Hematopoietic multipotent progenitor cell treated with erythropoietin and hydrocortisone succinate and interleukin-3 and kit ligand, for 15 days (in vitro differentiated cells): ENCODE data around the gene WRAP73.

ENCODE experiments used
- DNase-seq: peaks from one replicate; pipeline ENCODE4 v3.0.0-alpha.2; 2015; ENCODE audit warnings: low spot score

The WRAP73 gene

DNA sequence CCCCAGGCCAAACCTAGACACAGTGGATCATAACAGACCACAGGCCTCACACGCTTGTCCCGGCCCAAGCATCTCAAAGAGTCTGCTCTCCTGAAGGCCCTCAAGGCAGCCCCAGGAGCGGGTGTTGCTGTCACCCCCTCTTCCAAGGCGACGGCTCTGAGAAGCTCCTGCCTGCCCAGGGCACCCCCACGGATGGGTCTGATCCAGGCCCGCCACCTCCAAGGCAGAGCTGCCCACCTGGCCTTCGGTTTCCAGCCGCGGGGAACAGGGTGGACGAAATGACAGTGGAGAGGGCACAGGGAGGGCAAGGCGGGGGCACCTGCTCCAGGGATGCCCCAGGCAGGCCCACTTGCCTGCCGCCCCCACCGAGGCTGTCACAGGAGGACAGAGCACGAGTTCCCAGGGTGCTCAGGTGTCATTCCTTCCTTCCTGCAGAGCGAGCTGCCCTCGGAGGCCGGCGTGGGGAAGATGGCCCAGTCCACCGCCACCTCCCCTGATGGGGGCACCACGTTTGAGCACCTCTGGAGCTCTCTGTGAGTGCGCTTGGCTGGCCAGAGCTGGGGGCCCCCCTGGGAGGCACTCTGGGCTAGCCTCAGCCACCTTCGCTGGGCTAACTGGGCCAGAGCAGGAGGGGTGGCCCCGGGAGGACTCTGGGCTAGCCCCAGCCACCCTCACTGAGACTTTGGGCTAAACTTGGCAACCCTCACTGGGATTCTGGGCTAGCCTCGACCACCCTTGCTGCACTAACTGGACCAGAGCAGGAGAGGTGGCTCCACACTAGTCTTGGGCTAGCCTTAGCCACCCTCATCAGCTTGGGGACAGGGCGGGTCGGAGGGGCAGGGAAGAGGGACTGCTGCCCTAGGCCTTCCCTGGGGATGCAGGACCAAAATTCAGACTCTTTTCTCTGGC lies 32.2 kb upstream of the WRAP73 start:
- no peak for DNase-seq

DNA sequence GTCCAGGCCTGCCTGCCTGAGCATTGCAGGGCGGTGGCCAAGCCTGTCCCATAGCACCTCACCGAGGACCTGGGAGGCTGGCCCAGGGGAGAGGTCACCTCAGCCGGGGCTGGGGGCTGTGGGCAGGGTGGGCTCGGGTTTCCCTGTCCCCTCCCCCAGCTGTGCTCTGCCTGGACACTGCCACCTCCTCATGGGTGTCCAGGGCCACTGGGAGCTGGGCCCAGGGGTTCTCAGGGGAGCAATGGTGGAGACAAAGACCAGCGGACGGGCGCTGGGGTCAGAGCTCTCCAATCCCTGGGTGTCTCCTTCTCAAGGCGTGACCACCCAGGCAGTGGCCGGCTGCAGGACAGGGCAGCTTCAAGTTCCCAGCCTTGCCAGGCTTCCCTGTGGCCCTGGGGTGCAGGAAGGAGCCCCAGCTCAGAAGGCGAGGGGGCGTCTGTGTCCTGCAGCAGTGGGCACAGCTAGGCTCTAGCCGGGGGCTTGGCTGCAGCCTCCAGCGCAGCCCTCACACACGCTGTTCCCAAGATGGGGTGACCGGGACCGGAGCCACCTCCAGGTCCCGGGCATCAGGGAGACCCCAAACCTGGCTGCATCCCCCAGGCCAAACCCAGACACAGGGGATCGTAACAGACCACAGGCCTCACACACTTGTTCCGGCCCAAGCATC lies 31.5 kb upstream of the WRAP73 start:
- DNase-seq: no peak

DNA sequence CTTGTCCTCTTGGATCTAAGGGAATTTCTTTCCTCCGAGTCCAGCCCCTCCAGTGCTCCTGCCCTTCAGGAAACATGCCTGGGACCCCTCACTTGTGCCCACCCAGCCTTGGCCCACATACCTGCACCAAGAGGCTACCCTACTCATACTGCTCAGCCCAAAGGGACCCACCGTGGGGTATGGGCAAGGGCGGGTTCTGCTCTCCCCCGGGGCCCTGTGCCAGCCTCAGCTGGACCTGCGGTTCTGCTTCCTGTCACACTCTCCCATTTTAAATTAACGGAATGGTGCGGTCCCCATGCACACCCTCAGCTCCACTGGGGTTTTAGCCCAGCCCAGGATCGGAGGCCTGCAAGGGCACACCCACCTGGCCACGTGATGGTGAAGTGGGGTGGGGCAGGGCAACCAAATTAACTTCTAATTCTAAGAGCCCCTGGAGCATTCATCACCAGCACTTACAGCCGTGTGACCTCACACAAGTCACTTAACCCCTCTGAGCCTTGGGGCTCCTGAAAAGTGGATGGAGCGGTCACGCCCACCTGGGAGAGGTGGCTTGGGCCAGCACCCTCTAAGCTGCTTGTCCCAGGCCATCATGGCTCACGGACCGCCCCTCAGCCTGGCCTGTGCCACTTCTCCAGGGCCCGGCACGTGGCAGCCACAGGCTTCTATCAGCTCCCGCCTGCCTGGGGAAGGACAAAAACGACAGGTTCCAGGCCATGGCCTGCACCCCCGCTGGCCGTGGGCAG lies 30.8 kb upstream of the WRAP73 start:
- DNase-seq: no peak

DNA sequence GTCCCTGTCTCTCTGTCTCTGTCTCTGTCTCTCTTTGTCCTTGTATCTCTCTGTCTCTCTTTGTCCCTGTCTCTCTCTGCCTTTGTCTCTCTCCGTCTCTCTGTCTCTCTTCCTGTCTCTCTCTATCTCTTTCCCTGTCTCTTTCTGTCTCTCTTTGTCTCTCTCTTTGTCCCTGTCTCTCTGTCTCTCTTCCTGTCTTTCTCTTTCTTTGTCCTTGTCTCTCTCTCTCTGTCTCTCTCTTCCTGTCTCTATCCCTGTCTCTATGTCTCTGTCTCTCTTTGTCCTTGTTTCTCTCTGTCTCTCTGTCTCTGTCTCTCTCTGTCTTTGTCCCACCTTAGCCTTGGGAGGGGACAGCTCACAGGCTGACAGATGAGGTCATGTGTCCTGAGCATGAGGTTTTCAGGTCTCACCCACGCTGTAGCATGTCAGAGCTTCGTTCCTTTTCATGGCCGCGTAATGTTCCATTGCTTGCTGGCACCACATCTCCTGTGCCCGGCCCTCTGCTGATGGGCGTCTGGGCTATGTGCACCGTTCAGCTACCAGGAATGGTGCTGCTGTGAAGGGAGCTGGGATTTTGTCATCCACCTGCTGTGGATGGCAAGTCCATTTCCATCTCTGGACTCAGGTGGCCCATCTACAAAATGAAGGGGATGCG lies 30.0 kb upstream of the WRAP73 start:
- no peak for DNase-seq

DNA sequence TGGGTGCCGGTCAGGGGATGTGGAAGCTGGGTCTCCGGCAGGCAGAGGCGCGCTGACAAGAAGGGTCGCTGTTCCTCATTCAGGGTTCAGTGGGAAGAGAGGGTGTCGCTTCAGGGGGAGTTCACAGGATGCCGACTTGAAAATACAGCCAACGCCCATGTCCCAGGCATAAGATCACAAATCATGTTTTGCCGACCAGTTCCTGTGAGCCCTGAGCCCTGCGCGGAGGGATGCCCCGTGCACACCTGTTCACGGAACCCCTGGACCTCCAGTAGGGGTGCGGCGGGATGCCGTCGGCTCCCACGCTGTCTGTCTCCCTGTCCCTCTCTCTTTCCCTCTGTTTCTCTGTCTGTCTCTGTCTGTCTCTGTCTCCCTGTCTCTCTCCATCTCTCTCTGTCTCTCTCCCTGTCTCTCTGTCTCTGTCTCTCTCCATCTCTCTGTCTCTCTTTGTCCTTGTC lies 29.2 kb upstream of the WRAP73 start:
- DNase-seq: no peak

DNA sequence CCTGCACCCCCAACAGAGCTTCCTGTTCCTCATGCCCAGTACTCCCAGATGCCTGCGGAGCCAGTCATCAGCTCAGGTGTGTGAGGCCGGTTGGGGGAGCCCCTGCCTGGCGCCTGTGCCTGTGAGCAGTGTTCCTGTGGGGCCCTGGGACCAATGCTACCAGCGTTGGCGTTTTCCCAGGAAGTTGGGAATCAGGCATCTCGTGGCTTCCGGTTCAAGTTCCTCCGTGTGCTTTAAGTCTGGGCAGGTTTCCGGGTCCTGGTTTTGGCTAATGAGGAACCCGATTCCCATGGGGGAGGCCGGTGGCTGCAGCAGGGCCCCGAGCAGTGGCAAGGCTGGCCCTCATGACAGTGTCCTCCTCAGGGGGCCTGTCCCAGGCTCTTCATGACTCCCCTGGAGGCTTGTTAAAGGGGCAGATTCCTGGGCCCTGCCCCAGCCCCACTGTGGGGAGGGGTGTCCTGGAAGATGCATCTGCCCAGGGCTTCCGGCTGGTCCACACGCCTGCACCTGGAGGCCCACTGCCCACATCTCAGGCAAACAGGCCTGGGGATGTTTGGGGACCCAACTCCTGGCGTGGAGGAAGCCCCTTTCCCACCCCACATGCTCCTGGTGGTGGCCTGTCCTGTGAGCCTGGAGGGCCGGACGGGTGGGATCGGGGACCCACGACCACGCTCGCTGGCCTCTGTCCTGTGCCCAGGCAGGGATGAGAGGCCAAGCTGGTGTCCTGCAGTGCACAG lies 28.6 kb upstream of the WRAP73 start:
- DNase-seq: no peak

DNA sequence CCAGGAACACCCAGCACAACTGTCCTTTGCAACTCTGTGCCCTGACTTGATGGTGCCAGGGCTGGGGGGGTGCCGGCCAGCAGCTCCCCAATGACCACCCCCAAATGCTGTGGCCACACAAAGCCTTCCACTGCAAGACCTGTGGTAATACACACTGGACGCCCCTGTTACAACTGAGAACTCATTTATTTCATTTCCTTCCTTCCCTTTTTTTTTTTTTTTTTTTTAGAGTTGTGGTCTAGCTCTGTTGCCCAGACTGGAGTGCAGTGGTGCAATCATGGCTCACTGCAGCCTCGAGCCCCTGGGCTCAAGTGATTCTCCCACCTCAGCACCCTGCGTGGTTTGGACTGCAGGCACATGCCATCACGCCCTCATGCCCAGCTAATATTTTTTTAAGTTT lies 27.6 kb upstream of the WRAP73 start:
- DNase-seq: no peak

DNA sequence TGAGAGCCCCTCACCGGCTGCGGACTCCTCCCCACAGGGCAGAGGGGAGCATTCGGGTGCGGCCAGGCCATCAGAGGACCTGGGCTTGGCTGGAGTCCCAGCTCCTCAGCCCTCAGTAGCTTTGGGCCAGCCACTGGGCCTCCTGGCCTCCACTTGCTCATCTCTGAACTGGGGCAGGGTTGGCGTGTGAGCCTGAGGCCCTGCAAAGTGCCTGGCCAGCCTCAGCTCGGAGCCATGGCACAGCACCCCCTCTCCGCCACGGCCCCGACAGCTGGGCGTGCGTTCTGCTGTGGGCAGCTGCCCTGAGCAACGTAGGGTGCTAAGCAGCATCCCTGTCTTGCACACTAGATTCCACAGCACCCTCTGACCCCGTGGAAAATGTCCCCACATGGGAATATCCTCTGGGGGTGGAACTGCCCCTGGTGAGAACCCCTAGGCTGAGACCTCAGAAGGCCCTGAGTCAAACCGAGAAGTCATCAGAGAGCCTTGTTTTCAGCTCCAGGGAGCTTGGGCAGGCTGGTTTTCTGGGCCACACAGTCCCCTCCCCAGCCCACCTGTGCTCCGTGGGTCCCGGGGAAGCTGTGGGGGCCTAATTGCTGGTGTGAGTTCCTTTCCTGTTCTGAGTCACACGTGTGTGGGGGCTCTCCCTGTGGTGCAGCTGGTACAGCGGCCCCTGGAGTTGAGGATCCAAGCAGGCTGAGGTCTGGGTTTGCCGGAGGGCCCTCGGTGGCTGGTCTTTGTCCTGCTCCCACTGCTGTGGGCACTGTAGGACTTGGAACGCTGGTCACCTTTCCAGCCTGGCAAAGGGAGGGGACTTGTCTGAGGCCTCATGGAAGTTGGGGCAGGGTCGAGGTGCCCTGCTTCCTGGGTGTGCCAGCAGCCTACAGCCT lies 26.9 kb upstream of the WRAP73 start:
- no peak for DNase-seq

DNA sequence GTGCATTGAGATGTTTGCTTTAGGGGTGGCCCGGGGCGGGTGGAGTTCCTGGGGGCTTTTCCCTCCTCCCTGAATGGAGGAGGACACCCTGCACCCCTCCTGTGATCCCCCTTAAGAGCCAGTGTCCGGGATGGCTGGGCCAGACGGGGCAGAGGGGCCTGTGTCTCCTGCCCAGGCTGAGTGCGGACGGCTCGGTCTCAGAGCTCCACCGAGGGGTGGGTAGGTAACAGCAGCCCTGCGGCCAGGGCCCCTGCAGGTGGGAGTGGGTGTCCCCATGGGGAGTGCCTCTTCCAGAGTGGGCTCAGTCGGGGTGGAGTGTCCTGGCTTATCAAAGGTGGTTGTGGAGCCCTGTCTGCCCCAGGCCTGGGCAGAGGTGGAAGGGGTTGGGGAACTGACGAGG lies 25.5 kb upstream of the WRAP73 start:
- no peak for DNase-seq

DNA sequence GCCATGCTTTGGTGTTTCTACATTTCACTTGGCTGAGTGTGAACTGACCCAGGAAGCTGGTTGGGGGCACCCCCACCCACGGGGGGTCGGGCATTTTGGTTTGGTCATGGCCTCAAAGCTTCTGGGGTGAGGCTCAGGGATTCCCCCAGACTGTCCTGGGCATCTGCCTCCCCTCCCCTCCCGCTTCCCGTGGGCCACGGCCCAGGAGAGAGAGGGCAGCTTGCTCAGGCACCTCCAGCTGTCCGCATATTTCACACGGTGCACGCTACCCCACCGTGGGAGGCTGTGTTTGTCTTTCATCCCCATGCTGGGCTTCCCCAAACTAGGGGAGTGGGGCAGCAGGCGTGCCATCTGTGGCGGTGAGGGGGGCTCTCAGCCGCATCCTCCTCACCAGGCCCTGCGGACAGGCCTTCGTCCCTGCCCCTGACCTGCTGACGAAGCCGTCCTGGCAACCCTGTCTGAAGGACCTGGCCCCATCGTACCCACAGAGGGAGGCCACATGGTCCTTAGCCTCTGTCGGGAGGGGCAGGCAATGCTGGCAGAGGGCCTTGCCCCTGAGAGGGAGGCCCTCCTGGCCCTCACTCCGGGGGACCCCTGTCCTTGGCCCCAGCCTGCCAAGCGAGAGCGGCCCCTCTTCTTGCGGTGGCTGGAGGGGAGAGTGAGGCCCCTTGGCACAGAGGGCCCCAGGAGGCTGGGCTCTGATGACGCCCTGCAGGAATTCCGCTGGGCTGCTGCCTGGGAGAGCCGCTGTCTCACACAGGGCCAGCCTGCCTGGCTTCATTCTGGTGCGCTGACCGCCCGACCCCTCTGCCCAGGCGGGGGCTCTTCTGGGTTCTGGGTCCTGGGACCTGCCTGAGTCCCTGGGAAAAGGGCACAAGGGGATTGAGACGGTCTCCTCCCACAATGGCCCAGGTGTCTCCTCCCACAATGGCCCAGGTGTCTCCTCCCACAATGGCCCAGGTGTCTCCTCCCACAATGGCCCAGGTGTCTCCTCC lies 24.5 kb upstream of the WRAP73 start:
- DNase-seq: no peak

DNA sequence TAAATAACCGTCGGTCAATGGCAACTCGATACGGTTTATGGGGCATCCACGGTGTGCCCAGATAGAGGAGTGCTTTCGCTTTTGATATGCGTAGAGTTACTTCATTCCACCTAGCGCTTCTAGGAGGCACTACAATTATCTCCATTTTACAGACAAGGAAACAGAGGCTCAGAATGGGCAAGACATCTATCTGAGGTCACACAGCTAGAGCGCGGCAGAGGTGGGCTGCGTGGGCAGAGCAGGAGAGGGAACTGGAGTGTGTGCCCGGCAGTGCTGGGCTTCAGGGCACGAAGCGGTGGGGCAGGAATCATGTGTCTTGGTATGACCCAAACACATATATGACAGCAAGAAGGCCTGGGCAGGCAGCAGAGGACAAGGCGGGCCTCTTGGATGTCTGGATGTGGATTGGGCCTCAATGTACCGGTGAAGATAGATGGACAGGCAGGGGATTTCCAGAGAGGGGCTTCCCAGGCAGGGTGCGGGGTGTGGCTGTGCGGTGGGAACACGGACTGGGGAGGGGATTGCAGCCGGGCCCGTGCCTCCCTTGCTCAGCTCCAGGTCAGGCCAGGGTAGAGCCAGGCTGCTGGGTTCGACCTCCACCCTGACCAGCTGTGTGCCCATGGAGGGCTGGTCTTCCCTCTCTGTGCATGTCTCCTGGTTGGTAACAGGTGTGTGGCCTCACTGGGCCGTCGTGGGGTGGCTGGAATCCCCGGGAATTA lies 23.6 kb upstream of the WRAP73 start:
- DNase-seq: no peak

DNA sequence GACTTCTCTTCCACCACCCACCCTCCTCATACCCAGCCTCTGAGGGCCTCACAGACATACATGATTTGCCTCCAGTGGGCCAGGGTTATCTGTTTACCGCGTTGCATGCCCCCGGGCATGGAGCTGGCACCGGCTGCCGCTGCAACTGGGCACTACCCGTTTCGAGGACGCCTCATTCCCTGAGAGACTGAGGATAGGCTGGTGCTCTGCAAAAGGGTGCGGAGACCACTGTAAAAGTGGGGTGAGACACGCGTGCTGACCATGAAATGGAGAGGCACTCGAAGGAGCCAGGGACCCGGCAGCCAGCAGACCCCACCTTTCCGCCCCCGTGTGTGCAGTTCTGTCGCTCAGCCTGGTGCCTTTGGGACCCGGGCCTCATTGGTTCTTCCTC lies 23.1 kb upstream of the WRAP73 start:
- no peak for DNase-seq

DNA sequence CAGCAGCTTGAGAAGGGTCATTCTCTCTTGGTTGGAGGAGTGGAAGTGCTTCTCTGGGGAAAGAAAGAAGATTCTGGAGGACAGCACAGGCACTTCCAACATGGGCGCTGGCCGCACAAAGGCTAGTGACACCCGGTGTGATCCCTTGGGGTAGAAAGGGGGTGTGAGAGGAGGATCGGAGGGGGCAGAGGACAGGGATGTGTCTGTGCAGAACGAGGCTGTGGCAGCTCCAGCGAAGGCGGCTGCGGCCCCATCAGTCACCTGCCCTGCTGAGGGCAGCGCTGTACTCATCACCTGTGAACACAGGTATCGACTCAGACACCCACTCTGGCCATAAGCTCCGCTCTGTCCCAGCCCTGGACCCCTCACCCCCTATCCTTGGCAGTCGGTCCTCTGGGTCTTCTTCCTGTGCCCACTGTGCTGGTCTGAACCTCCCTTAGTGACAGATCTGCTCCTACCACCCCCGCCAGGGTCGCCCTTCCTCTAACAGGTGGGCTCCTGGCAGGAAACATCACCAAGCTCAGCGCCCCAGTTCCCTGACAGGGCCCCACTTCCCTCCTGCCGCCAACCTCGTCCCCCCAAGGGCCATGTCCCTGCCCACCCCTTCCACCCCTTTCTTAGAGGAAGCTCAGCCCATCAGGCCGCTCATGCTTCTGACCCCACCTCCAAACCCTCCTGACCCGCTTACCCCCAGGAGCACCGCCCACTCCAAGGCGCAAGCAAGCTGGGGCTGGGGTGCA lies 22.5 kb upstream of the WRAP73 start:
- no peak for DNase-seq

DNA sequence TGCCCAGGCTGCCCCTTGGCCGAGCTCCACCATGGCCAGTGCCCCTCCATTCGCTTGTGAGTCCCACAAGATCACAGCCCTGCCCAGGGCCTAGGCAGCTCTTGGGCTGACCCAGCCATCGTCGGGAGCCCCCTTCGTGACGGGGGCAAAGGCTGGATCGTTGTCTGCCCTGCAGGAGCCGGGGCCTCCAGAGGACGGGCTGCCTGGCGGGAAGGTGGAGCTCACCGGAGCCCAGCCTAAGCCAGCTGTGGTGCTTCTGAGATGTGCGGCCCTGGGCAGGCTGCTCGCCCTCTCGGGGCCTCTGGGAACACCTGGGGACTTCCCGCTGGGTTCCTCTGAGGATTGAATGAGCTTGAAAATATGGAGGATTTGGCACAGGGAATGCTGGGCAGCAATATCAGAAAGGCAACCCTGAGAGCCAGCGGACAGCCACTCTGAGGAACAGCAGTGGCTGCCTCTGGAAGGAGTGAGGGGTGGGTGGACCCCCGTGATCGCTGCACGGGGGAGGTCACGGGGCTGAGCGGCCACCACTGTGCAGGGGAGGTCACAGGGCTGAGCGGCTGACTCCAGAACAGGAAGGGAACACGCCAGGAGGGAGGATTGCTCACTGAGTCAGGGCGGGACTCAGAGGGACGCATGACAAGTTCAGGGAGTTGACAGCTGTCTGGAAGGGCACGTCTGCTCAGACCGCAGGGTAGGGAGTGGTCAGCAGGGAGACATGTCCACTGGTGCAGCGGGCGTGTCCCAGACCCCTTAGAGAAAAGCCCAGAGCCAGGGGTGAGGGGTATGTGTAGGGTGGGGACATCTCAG lies 21.7 kb upstream of the WRAP73 start:
- DNase-seq: no peak

DNA sequence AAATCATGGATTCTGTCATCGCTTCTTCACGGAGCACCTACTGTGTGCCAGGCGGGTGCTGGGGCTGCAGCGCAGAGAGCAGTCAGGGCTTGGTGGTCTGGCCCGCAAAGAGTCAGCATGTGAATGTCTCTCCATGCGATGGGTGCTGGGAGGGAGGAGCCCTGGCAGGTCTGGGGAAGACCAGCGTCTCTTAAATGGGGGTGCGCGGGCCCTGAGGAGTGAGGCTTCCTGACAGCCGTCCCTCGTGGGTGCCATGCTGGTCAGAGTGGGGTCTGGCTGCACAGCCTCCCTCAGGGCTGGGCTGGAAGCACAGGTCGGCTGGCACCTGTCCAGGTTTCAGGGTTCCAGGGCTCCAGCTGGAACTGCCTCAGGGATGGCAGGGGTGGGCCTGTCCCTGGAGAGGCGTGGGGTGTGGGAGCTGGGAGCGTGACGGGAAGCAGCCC lies 20.9 kb upstream of the WRAP73 start:
- no peak for DNase-seq

DNA sequence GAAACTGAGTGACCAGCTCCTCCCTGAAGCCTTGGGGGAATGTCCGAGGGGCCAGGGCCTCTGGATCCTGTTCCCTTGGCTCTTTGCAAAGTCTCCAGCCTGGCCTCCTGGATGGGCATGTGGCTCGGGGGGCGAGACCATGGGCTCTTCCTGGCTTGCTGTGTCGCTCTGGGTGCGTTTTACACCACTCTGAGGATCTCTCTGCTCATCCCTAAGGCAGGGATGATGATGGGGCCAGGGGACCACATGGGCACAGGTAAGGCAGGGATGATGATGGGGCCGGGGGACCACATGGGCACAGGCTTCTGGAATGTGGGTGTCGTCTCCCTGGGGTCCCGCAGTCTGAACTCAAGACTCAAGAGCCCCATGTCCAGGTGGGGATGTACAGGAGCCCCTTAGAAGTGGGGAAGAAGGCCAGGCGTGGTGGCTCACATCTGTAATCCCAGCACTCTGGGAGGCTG lies 20.1 kb upstream of the WRAP73 start:
- DNase-seq: no peak

DNA sequence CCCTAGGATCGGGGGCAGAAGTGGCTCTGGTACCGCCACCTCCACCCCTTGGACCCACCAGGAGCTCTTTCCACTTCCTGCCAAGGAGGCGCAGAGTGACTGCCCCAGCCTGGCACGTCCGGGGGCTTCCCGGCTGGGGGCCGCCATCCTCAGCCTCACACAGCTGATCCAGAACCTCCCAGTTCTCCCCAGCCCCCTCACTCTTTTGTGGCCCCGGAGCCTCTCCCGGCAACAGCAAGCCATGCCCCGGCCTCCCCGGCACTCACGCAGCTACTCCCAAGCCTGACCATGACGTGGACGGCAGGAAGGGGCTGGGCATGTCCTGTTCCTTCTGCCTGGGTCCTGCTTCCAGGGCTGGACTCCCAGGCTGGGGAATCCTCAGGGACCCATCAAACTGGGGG lies 19.5 kb upstream of the WRAP73 start:
- DNase-seq: no peak
